ENCODE data around the gene FDCSP.

FDCSP gene

DNA sequence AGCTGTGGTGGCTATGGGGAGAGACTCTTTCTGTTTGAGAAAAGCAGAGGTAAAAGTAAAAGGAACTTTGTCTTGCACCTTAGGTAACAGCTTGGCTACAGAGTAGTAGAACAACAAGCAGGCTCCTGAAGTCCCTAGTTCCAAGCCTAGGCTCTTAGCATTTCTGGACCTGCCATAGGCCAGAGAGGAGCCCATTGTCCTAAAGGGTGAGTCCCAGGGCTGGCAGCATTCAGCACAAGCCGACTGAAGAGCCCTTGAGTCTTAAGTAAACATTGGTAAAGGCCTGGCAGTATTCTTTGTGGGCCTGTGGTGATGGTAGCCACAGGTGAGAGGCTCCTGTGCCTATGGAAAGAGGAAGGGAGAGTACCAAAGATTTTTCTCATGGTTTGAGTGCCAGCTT is 54.6 kb downstream of the FDCSP start:
- DNase-seq (ENCODE audit: insufficient read length, low spot score) (no peak), FAIRE-seq (no peak)
- no peak for TF ChIP-seq POLR2A (IDR thresholded peaks at IDR 0.05; ENCODE audit: low read depth, low read length)

Data from H54 (cell line).